Measurements from ENCODE around the gene SMYD2. TPM values are rescaled to one million over a fixed set of nuclear protein-coding genes. Genes with fewer than 3 reads are reported as not detected.

The SMYD2 gene
- total RNA-seq, 2 donors from 2014 or later: 6.2 to 89.5 TPM

DNA sequence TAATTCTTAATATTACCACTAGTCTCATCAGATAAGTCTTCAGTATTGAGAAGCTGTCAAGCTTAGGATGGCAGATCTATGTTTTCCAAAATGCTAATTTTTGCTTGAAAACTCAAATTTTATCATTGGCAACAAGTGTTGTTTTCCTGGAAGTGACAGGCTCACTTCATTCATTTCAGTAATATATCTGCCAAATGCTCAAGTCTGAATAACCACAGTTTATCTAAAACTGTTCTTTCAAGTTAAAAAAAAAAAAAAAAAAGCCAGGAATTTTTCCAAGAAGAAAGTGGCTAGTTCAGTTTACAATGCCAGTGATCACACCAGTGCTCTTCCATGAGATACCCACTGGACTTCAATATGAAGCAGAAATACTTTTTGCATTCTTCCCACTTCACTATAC is 20.6 kb downstream of the SMYD2 start:
- H3K27me3 ChIP-seq: no peaks in the 10 kb centered on the region
- DNase-seq (ENCODE audit: low spot score): no peak
- H3K36me3 ChIP-seq: no peaks in the 10 kb centered on the region
- no peak overlapping the region for H3K4me3 ChIP-seq
- no peaks in the 10 kb centered on the region for H3K4me1 ChIP-seq
- no peak for TF ChIP-seq CTCF (IDR thresholded peaks at IDR 0.05)
- H3K9me3 ChIP-seq: no peaks in the 10 kb centered on the region
- H3K27ac ChIP-seq: no peak overlapping the region

DNA sequence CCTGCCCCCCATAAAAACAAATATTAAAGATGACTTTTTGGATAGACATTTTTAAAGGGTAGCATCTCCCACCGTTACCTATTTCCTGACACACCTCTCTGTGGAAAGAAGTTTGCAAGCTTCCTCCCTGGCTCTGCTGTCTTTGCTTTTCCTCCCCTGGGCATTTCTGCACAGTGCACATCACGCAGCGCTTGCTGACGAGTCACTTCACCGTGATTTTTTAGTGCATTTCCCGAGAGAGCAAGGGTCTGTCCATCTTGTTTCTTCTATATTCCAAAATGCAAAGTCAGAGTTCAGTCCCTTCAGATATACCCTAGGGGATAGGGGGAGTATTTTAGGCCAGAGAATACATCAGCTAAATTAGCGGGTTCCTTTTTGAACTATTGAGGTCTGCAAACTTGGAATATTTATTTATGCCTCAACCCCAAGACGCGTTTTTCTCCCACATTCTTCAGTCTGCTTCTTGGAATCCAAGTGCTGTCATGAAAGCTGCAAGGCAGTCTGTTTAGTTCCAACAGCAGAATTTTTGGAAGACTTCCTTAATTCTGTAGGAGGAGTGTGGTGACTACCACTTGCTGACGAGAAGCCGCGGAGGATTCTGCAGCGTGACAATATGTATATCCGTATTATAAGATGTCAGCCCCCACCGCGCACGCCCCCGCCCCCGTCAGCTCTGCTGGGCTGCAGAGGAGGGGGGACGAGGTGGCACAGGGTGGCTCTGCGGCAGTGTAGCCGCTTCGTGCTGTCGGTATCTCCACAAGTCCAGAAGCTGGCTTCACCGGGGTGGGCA is 22.4 kb downstream of the SMYD2 start:
- H3K4me1 ChIP-seq: no peaks in the 10 kb centered on the region
- H3K27ac ChIP-seq: no peak overlapping the region
- no peaks in the 10 kb centered on the region for H3K36me3 ChIP-seq
- peak; percentile 51 for DNase-seq (ENCODE audit: low spot score)
- H3K4me3 ChIP-seq: no peak overlapping the region
- H3K27me3 ChIP-seq: no peaks in the 10 kb centered on the region
- no peaks in the 10 kb centered on the region for H3K9me3 ChIP-seq
- no peak for TF ChIP-seq CTCF (IDR thresholded peaks at IDR 0.05)

DNA sequence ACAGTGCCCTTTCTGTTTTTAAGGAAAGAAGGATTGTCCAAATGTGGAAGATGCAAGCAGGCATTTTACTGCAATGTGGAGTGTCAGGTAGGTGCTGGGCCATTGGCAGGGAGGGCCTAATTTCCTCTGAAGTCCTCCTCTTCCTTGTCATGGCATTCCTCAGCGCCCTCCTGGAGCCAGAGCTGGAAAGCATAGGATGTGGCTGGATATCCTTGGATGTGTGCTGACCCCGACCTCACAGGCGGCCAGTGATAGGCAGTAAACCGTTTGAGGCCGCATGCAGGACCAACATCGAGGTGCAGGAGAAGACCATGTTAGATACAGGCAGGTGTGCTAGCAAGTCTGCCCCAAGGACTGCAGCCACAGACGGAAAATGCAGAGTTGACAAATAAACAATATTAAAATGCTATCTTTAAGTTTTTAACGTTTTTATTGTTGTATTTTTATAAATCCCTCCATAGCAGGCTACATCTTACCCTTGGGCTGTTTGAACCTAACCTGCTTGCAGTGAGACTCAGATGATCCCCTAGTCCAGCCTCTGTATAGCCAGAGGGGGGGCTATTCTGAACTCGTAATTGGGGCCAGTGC is 24.3 kb downstream of the SMYD2 start:
- peak; percentile 40 for DNase-seq (ENCODE audit: low spot score)
- Histone ChIP-seq H3K4me3 (no peak overlapping the region), H3K9me3 (no peaks in the 10 kb centered on the region), H3K27me3 (no peaks in the 10 kb centered on the region), H3K27ac (no peak overlapping the region), H3K4me1 (no peaks in the 10 kb centered on the region), H3K36me3 (no peaks in the 10 kb centered on the region)
- TF ChIP-seq CTCF (IDR thresholded peaks at IDR 0.05): no peak

GRCh38 chr1:214306269-214306668 is 25.3 kb downstream of the SMYD2 start:
- no peak overlapping the region for H3K27ac ChIP-seq
- no peaks in the 10 kb centered on the region for H3K4me1 ChIP-seq
- H3K9me3 ChIP-seq: no peaks in the 10 kb centered on the region
- no peaks in the 10 kb centered on the region for H3K27me3 ChIP-seq
- no peak for TF ChIP-seq CTCF (IDR thresholded peaks at IDR 0.05)
- DNase-seq (ENCODE audit: low spot score): peak; percentile 5
- H3K4me3 ChIP-seq: no peak overlapping the region
- no peaks in the 10 kb centered on the region for H3K36me3 ChIP-seq

DNA sequence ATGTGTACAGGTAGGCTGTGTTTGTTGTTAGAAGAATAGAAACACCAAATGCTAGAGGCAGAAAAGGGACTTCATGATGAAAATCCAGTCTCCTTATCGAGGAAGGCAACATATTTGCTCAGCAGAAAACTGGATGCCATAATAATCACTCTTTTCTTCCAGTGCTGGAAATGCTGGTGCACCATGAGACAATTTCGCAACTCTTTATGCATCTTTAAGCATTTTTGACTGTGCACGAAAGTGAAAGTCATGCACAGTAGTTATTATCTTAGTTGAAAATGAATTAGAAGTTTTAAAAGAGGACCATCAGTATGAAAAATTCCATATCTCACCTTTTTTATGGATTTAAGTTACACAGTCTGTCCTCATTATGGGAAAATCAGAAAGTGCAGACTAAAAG is 29.1 kb downstream of the SMYD2 start:
- Histone ChIP-seq H3K27me3 (no peaks in the 10 kb centered on the region), H3K27ac (no peak overlapping the region), H3K36me3 (no peaks in the 10 kb centered on the region), H3K4me1 (no peaks in the 10 kb centered on the region), H3K9me3 (no peaks in the 10 kb centered on the region), H3K4me3 (no peak overlapping the region)
- no peak for TF ChIP-seq CTCF (IDR thresholded peaks at IDR 0.05)
- DNase-seq (ENCODE audit: low spot score): peak; percentile 2

Measured in right atrium auricular region (tissue), 2 donors.